ENCODE measurements around the gene JPH3. TPM values are rescaled to one million over a fixed set of nuclear protein-coding genes. Genes with fewer than 3 reads are reported as not detected.

Gene JPH3
- total RNA-seq, 1 experiment from 2014 or later: 32.7 TPM

GRCh38 chr16:87734644-87735043 lies 132.3 kb downstream of the JPH3 start:
- Histone ChIP-seq H3T11ph (ENCODE audit: low read length) (no peak overlapping the region), H3K9me3 (ENCODE audit: control insufficient read depth, low read depth, low read length) (no peaks in the 10 kb centered on the region), H4K20me1 (ENCODE audit: control insufficient read depth, insufficient read depth, insufficient read length) (peaks cover 4% of the 10 kb centered on the region), H2BK15ac (ENCODE audit: low read depth, low read length) (no peak overlapping the region), H2BK20ac (ENCODE audit: low read depth, low read length, poor library complexity, severe bottlenecking) (no peak overlapping the region), H3K4me1 (ENCODE audit: insufficient read depth, low read length) (no peaks in the 10 kb centered on the region), H2AFZ (ENCODE audit: low read length) (no peak overlapping the region), H4K91ac (ENCODE audit: insufficient read length, low read depth, low read length) (no peak overlapping the region), H3K14ac (ENCODE audit: insufficient read depth, low read length) (no peak overlapping the region), H4K8ac (replicated peaks; ENCODE audit: insufficient read length, low read depth, low read length) (no peak overlapping the region), H3K9ac (ENCODE audit: extremely low read depth, insufficient read length, low read length) (no peak overlapping the region), H3K27ac (ENCODE audit: insufficient read length, low read depth, low read length) (no peak overlapping the region), H3K79me2 (ENCODE audit: insufficient read depth, low read length) (no peaks in the 10 kb centered on the region; the same call in 1 of the 2 replicates), H2BK120ac (ENCODE audit: low read depth, low read length, poor library complexity, severe bottlenecking) (no peak overlapping the region), H2BK12ac (ENCODE audit: insufficient read length, low read depth, low read length) (no peak overlapping the region), H3K79me1 (ENCODE audit: insufficient read depth, low read depth, low read length, poor library complexity, severe bottlenecking) (peaks cover 4% of the 10 kb centered on the region), H3K27me3 (ENCODE audit: insufficient read depth, low read length) (no peaks in the 10 kb centered on the region), H3K4me2 (ENCODE audit: insufficient read depth, insufficient read length, low read length) (no peak overlapping the region), H3K4ac (ENCODE audit: low read depth, low read length) (no peak overlapping the region), H3K18ac (ENCODE audit: insufficient read length, low read depth, low read length) (no peak overlapping the region), H3K56ac (ENCODE audit: insufficient read length, low read depth, low read length) (no peak overlapping the region), H3K23me2 (ENCODE audit: insufficient read length, low read depth, low read length, poor library complexity, severe bottlenecking) (no peaks in the 10 kb centered on the region), H3K23ac (ENCODE audit: insufficient read length, low read depth, low read length) (no peak overlapping the region), H2BK5ac (ENCODE audit: insufficient read length, low read length) (no peak overlapping the region), H2AK5ac (ENCODE audit: insufficient read length, low read length) (no peak overlapping the region), H4K5ac (ENCODE audit: insufficient read length, low read depth, low read length) (no peak overlapping the region)
- Mint-ChIP-seq H3K9me3 (no peaks in the 10 kb centered on the region), H3K4me3 (no peak overlapping the region), H3K36me3 (ENCODE audit: insufficient read depth in 1 of 3, low read depth in 3 of 3) (peaks cover 12 to 43% (median 30%) of the 10 kb centered on the region in 3 experiments), H3K27me3 (ENCODE audit: low read depth) (no peaks in the 10 kb centered on the region), H3K4me1 (peaks cover 8 to 10% of the 10 kb centered on the region in 2 experiments), H3K27ac (peak overlapping the region; percentile 43 to 93 (median 67); a peak in 4 of 7 replicates)
- WGBS (ENCODE audit: extremely low coverage, insufficient read length, low lambda C conversion rate): no CpG with 5 or more reads among the region's 14 CpGs
- no peak for TF ChIP-seq CTCF (conservative IDR thresholded peaks at IDR 0.05)
- DNase-seq: no peak

All from H9 (cell line).